ENCODE results near the gene FAT1.

The FAT1 gene

DNA sequence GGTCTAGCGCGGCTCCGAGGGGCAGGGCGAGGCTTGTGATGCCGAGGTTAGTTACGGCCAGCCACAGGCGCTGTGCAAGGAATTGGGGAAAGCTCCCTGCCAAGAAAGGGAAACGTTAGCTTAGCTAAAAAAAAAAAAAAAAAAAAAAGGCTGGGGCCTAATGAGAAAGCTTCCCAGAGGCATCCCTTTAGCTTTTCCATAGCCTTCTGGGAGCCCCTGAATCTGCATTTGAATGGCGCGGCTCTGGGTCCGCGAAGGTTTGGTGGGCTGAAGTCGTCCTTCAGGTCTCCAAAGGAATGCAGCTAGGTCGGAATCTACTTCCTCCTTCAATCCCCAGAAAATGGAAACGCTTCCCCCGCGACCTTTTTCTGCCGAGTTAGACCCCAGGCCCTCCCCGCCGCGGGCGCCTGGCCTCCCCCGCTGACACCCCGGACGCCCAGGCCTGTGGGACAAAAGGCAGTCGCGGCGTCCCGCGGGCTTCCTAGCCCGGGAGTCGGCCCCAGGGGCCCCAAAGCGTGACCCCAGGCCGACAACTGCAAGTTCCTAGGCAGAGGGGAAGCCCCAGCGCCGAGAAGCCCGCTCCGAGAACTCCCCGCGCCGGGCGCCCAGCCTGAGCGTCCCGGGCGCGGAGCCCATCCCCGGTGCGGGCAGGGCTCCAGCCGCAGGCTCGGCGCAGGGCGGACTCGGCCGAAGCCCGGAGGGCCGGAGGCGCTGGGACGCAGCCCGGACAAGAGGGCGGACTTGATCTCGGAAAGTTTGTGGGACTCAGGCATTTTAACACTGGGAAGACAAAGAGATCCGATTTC lies 605 bp upstream of the FAT1 start:
- DNase-seq = no peak

DNA sequence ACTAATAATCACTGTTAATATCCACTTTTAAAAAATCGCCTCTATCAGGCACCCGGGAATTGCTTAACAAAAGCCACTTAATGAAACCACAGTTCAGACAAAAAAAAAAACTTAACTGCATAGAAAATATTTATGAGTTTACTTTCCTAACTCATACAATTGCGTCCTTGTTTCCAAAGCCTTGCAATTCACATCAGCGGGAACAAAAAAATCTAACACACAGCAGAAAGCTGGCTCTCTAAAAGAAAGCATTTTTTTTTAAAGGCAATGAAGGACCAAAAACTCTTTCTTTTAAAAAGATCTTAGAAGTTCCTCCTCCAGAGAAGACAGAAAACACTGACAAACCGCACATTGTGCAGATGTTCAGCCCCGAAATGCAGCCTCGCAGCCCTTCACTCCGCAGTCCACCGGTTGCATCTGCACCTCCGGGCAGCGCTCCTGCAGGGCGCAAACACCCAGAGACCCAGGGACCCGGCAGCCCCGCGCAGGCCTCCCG lies 812 bp downstream of the FAT1 start:
- DNase-seq = no peak

DNA sequence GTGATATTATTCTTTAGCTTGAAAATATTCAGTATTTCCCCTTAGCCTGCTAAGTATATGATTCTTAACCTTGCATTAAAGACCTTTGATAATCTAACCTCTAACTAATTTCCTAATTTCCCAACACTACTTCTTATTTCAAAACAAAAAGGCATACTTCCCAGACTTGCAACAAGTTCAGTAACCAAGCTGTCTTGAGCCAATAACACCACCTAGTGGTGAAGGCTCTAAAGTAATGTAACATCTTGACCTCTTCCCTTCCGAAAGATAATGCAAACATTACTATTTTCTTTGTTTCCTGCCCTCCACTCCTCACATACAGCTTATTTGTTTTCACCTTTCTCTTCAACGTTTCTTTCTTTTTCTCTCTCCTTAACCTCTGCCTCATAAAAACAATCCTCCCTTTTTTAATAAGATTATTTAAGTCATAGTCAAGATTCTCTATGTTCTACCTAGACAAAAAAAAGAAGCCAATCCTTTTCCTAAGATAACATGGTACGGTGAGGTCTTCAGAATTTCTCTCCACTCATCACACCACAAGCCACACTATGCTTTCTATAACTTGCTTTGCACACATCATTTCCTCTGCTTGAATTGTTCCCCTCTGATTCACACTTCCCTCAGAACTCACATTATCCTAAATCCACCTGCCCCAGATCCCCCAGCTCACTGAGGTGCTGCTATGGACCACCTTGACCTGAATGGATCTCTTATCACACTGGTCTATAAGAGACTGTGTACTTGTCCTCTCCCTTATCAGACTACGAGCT lies 3.5 kb downstream of the FAT1 start:
- DNase-seq = peak; percentile 48

DNA sequence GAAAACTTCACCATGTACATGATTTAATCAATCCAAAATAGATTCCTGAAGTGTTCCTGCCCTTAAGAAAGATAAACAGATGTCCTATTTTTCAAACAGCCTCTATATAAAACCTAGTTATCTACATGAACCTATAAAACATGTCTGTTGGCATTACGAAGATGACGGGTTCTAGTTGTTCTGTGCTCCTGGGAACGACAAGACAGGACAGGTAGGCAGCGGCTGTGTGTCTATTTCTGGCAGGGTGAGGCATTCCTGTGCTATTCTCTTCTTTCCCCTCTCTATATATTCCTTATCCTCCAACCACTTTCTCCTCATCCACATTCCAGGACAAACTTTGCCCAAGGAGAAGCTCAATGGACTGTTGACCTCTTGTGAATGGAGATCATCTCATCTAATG lies 6.1 kb downstream of the FAT1 start:
- no peak for DNase-seq

DNA sequence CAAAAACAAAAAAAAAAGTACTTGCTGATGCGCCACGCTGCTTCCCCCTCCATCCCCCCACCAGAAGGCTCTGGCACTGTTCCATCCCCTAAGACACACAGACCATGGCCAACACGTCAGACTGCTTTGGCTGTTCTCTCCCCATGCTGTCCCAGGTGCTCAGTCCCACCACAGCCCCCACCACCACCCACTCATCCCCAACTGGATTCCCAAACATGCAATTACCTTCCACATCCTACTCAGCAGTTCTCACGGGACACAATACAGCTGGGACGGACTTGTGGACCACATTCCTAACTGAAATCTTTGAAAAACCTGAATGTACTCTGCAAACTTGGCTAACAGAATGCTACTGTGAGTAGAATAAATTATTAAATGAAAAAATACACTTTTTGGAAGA lies 8.6 kb downstream of the FAT1 start:
- DNase-seq = no peak

DNA sequence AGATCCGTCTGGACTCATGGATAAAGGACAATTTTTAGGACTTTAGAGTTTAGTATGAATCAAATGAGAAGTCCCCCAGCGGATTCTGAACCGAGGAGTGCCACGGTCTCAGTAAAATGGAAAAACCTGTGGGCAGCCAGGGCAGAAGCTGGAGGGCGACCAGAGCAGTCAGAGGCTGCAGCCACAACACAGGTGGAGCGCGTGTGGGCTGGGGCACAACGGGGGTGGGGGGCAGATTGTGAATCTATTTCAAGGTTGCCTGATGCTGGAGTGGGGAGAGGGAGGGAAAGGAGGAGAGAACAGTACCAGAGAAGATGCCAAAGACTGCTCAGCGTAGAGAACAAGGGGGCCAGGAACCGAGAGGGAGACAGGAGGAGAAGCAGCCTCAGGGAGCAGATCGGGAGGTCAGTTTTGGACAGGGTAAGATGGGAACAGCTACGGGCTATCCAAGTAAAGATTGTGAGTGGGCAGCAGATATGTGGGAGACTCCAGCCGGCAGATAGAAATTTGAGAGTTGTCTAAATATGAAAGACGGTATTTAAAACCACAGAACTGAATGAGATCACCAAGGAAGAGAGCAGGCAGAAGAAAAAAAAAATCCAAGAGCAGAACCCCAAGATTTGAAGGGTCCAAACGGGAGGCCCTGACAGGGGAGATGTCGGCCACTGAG lies 9.5 kb downstream of the FAT1 start:
- DNase-seq = no peak

DNA sequence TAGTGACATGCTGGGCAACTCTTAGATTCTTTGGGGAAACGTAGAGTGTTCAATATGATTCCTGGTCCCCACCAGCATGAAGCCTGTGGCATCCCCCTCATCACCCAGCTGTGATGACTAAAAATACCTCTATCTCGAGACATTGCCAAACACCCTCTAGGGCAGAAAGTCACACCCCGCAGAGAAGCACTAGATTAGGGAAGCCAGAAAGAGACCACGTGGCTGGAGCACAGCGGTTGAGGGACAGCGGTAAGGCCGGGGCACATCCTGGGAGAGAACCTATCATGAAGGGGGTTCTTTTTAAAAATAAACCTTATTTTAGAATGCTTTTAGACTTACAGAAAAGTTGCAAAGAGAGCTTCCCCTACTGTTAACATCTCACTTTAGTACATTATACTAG lies 11.0 kb downstream of the FAT1 start:
- no peak for DNase-seq

DNA sequence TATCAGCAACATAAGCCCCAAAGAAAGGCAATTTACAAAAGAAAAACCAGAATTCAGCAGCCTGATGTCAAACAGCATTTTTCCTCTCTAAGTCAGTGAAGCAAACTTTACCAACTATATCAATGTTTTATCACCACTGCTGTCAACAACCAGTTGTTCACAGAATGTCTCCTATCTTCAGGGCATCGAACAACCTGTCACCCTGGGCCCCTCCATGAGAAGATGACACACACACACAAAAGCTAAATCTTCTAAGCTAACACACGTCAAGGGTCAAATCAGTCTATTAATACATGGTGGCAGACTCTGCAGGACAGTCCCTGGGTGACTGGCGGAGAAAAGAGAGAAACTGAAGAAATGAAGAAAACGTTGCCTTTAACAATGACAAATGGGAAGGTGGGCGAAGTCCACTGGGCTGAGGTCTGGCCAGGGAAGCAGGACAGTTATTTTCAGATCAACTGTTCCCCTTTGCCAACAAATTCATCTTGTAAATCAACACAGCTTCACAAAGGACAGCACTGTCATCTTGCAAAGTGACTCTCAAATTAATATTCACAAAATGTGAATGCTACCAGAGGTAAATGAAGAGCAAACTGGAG lies 13.0 kb downstream of the FAT1 start:
- no peak for DNase-seq

GRCh38 chr4:186709517-186709916 lies 14.1 kb downstream of the FAT1 start:
- DNase-seq = no peak

- no peak for DNase-seq
Observed at GRCh38 chr4:186708554-186708953, 15.1 kb downstream of the FAT1 start.

- no peak for DNase-seq
Observed at GRCh38 chr4:186707996-186708395, 15.7 kb downstream of the FAT1 start.

DNA sequence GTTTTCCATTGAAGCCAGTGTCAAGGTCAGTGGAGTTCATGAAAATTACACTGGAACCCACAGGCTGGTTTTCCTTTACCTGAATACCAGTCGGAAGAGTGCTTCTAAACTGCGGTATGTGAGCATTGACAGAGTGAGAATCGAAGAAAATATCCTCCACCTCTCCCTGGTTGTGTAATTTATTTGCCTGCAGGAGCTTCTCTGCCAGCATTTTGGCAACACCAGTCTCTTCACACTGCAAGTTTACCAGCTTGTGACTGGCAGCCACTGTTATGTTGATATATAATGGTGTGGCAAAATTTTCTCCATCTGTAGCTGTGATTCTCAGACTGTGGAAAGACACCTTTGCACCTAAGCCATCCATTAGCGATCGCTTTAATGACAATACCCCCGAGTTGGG lies 16.1 kb downstream of the FAT1 start:
- no peak for DNase-seq

- DNase-seq = no peak
Observed at GRCh38 chr4:186704057-186704456, 19.6 kb downstream of the FAT1 start.

- no peak for DNase-seq
Observed at GRCh38 chr4:186703510-186703909, 20.1 kb downstream of the FAT1 start.

DNA sequence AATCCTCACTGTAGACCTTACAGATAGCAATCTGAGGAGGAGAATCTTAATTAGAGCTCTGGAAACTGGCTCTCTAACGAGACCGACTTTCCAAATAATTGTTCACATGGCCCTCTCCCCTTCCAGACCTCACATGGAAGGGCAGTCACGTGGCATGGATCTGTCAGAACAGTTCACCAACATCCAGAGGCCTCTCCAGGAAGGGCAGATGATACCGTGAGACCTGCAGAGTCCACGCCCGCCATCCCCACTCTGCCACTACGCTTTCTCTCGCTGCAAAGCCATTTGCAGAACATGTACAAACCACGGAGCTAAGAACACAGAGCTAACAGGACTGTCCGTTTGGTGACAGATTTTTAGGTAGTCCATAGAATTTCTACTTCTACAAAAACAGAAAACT lies 20.7 kb downstream of the FAT1 start:
- DNase-seq = no peak

- DNase-seq = no peak
Observed at GRCh38 chr4:186702297-186702696, 21.4 kb downstream of the FAT1 start.

- DNase-seq = no peak
Observed at GRCh38 chr4:186701788-186702187, 21.9 kb downstream of the FAT1 start.

GRCh38 chr4:186701273-186701672 lies 22.4 kb downstream of the FAT1 start:
- DNase-seq = no peak

- DNase-seq = no peak
Observed at GRCh38 chr4:186700746-186701145, 22.9 kb downstream of the FAT1 start.

- DNase-seq = no peak
Observed at GRCh38 chr4:186699881-186700397, 23.7 kb downstream of the FAT1 start.

DNA sequence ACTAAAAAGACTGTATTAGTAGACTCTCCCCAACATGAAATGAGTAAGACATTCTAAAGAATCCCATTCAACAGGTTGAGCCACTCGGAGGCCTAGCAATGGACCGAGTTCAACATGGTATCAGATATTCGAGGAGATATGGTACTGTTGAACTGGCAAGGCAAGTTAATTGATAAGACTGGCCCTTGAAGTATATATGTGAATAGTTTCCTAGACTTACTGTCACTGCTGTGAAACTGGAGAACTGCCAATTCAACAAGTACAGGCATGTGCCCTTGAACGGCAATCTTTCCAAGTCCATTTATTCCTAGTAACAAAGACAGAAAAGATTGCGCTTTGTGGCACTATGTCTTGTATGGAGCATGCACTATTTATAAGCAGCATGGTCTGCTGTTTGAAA lies 24.4 kb downstream of the FAT1 start:
- DNase-seq = no peak

- DNase-seq = no peak
Observed at GRCh38 chr4:186698525-186698924, 25.1 kb downstream of the FAT1 start.

GRCh38 chr4:186698028-186698427 lies 25.6 kb downstream of the FAT1 start:
- DNase-seq = no peak

Data from hematopoietic multipotent progenitor cell treated with erythropoietin and hydrocortisone succinate and interleukin-3 and kit ligand, for 8 days (in vitro differentiated cells).